RCC 7860 (cell line): ENCODE measurements around the gene RHOT1.
"Not testable (repeated sequence)": the region's sequence is repeated elsewhere in the genome, so short reads cannot be mapped to it uniquely, and the experiment has no call there.

ENCODE experiments used
- DNase-seq: peaks from one replicate; pipeline ENCODE4 v3.0.0-alpha.2; 2015; ENCODE audit warnings: low spot score
- FAIRE-seq: peaks from 2 replicates; lab custom pipeline; 2012; peaks lifted over from hg19 to GRCh38; lab: Jason Lieb, UNC

The RHOT1 gene

GRCh38 chr17:32158870-32159585 lies 16.7 kb downstream of the RHOT1 start:
- FAIRE-seq (no peak), DNase-seq (no peak)

GRCh38 chr17:32159586-32160438 lies 17.5 kb downstream of the RHOT1 start:
- no peak for FAIRE-seq
- peak; percentile 43 for DNase-seq

DNA sequence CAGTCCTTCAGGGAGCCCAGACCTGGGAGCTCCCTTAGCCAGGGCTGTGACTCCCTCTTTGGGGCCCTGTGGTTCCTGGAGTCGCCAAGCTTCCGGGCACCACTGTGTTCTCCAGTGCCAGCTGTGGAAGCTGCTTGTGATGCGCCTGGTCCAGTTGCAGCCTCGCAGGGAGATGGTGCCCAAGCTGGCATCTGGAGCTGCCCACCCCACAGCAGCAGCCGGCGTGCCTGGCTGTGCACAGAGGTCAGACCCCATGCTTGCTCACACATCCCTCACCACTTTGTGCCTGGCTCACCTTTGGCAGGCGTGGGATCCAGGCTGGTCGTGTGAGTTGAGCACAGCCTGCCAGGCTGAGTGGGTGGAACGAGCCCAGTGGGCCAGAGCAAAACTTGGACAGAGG lies 18.2 kb downstream of the RHOT1 start:
- FAIRE-seq (no peak), DNase-seq (no peak)

GRCh38 chr17:32161029-32161428 lies 18.7 kb downstream of the RHOT1 start:
- FAIRE-seq, result peak; percentile 98
- peak; percentile 91 for DNase-seq

DNA sequence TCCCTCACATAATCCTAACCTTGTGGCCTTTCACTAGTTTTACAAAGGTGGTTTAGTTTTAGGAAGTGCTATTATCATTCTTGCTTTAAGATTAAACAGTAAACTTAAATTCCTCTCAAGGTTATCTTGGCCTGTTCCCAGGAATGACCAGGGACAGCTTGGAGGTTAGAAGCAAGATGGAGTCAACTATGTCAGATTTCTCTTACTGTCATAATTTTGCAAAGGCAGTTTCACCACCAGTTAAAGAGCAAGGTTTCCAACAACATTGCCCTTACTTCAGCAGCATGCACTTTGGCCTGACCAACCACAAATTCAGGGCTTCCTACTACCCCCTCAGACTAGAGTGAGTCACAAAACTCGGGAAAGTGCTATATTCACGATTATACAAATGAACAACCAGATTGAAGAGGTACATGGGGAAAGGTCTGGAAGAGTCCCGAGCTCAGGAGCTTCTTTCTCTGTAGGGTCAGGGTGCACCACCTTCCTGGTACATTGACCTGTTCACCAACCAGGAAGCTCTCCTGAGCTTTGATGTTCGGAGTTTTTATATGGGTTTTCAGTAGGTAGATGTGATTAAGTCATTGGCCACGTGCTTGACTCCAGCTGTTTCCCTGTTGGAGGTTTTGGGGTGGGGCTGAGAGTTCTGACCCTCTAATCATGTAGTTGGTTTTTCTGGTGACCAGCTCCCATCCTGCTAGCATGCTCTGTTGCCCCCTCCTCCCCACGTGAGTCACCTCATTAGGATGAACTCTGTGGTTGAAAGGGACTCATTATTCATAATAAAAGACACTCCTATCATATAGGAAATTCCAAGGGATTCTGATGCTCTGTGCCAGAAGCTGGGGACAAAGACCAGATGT lies 19.4 kb downstream of the RHOT1 start:
- DNase-seq (peak; percentile 97), FAIRE-seq (no peak)

GRCh38 chr17:32174889-32175288 lies 32.6 kb downstream of the RHOT1 start:
- FAIRE-seq (no peak), DNase-seq (no peak)

GRCh38 chr17:32178679-32179078 lies 36.4 kb downstream of the RHOT1 start:
- not testable (repeated sequence) for FAIRE-seq

GRCh38 chr17:32179103-32179502 lies 36.8 kb downstream of the RHOT1 start:
- not testable (repeated sequence) for DNase-seq, FAIRE-seq

More at GRCh38 chr17:32178679-32179078, 36.4 kb downstream of the RHOT1 start:
- not testable (repeated sequence) for DNase-seq

DNA sequence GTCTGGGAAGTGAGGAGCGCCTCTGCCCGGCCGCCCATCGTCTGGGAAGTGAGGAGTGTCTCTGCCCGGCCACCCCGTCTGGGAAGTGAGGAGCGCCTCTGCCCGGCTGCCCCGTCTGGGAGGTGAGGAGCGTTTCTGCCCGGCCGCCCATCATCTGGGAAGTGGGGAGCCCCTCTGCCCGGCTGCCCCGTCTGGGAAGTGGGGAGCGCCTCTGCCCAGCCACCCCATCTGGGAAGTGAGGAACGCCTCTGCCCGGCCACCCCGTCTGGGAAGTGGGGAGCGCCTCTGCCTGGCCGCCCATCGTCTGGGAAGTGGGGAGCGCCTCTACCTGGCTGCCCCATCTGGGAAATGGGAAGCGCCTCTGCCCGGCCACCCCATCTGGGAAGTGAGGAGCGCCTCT lies 37.2 kb downstream of the RHOT1 start:
- DNase-seq, FAIRE-seq: not testable (repeated sequence)

DNA sequence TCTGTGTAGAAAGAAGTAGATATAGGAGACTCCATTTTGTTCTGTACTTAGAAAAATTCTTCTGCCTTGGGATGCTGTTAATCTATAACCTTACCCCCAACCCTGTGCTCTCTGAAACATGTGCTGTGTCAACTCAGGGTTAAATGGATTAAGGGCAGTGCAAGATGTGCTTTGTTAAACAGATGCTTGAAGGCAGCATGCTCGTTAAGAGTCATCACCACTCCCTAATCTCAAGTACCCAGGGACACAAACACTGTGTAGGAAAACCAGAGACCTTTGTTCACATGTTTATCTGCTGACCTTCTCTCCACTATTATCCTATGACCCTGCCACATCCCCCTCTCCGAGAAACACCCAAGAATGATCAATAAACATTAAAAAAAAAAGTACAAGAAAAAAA lies 38.0 kb downstream of the RHOT1 start:
- not testable (repeated sequence) for DNase-seq, FAIRE-seq

DNA sequence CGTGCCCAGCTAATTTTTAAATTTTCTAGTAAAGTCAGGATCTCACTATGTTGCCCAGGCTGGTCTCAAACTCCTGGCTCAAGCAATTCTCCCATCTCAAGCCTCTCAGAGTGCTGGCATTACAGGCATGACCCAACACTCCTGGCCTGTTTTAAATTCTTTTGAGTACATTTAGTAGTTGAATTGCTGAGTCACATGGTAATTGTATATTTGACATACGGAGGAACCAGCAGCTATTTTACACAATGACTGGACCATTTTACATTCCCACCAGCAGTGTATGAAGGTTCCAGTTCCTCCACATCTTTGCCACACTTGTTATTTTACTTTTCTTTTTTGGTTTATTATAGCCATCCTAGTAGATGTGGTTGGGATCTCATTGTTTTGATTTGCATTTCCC lies 43.6 kb downstream of the RHOT1 start:
- DNase-seq, result no peak
- FAIRE-seq, result no peak

DNA sequence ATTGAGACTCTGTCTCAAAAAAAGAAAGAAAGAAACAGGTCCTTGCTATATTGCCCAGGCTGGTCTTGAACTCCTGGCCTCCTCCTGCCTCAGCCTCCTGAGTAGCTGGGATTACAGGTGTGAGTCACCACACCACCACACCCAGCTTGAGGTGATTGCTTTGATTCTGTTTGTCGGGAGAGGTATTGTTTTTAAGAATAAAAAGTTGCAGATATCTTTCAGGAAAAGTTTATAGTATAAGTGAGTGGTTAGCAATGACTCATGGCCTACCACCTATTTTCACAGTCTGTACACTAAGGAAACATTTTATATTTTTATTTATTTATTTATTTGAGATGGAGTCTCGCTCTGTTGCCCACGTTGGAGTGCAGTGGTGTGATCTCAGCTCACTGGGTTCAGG lies 45.0 kb downstream of the RHOT1 start:
- FAIRE-seq, result no peak
- no peak for DNase-seq

DNA sequence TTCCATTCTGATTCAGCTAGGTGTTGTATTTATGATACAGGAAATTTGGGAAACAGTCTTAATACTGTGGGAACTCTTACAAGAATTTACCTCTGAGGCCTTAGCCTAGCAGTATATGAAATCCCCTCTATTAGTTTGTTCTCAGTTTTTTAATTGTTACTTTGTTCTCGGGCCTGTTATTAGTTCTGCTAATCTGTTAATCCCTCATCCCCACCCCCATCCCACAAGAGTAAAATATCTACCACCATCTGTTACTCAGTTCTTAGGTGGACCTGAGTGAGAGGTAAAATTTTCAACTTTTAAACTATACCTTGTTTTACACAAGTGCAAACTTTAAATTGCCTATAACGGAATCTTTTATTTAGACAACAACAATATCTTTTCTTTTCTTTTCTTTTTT lies 47.0 kb downstream of the RHOT1 start:
- DNase-seq, result no peak
- no peak for FAIRE-seq

DNA sequence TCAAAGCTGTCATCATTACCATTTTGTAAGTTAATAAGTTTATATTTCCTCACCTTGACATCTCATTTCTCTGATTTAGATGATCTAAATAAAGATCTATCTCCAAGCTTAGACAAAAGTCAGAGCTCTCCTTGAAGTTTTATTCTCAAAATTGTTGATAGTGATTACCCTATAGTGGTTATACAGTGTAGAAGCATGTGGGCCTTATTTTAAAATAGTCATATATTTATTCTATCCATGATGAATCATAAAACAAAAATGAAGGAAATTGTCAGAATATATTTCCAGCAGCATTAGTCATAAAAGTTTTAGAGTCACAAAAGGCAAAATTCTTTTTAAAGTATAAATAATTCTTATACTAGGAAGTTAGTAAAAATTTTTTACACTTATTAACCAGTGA lies 49.0 kb downstream of the RHOT1 start:
- FAIRE-seq (peak; percentile 72), DNase-seq (no peak)

DNA sequence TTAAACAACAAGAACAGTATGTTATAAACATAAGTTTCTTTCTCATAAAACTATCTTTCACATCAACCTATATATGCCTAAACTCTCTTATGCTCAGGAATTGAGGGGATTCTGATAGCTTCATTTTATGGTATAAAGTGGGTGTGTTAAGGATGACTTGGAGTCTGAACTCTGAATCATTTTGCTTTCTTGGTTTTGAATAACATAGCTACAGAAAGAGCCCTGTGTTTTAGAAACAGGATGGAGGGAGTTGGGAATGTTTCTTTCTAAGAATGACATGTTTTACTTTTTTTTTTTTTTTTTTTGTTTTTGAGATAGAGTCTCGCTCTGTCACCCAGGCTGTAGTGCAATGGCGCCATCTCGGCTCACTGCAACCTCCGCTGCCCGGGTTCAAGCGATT lies 50.1 kb downstream of the RHOT1 start:
- FAIRE-seq (no peak), DNase-seq (no peak)

- DNase-seq (no peak), FAIRE-seq (no peak)
Observed at GRCh38 chr17:32197987-32198386, 55.7 kb downstream of the RHOT1 start.

GRCh38 chr17:32206861-32207260 lies 64.6 kb downstream of the RHOT1 start:
- no peak for DNase-seq
- no peak for FAIRE-seq

GRCh38 chr17:32208436-32208835 lies 66.1 kb downstream of the RHOT1 start:
- no peak for FAIRE-seq
- no peak for DNase-seq

- DNase-seq (no peak), FAIRE-seq (no peak)
Observed at GRCh38 chr17:32209608-32210007, 67.3 kb downstream of the RHOT1 start.

- FAIRE-seq (no peak), DNase-seq (no peak)
Observed at GRCh38 chr17:32211671-32212070, 69.4 kb downstream of the RHOT1 start.

- DNase-seq (no peak), FAIRE-seq (peak; percentile 52)
Observed at GRCh38 chr17:32215696-32216095, 73.4 kb downstream of the RHOT1 start.
